HFF-Myc (cell line): ENCODE measurements around the gene ARHGEF40.

Source experiments
- DNase-seq: peaks from one replicate; pipeline ENCODE4 v3.0.0-alpha.2; 2011; ENCODE audit warnings: low read depth; ENCODE audit errors: extremely low read depth
- H3K4me3 ChIP-seq: replicated peaks from 2 replicates; pipeline ENCODE4 v1.5.1; 2011; ENCODE audit warnings: low read depth, mild to moderate bottlenecking, control low read depth, low read length
- TF ChIP-seq, protein P1 (sequence below): IDR thresholded peaks from 2 replicates; pipeline ENCODE4 v1.5.1; 2012; ENCODE audit warnings: mild to moderate bottlenecking, low read depth, low read length, control low read depth; ENCODE audit errors: missing control alignments

The ARHGEF40 gene

DNA sequence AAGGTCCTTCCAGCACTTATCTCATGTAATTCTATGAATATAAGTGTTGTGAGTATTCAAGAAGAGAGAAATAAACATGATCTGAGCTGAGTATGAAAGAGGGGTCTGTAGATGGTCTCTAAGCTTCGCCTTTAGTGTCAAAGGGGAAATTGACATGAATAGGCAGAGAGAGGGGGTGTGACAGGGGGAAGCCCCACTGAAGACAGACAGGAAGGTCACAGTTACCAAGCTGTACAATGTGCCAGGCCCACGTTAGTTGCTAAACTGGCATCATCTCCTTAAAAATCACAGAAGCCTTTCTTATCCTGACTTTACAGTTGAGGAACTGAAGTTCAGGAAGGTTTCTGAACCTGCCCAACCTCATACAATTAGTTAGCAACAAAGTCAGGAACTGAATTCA, 7.6 kb downstream of the ARHGEF40 start:
- TF ChIP-seq, protein P1, sequence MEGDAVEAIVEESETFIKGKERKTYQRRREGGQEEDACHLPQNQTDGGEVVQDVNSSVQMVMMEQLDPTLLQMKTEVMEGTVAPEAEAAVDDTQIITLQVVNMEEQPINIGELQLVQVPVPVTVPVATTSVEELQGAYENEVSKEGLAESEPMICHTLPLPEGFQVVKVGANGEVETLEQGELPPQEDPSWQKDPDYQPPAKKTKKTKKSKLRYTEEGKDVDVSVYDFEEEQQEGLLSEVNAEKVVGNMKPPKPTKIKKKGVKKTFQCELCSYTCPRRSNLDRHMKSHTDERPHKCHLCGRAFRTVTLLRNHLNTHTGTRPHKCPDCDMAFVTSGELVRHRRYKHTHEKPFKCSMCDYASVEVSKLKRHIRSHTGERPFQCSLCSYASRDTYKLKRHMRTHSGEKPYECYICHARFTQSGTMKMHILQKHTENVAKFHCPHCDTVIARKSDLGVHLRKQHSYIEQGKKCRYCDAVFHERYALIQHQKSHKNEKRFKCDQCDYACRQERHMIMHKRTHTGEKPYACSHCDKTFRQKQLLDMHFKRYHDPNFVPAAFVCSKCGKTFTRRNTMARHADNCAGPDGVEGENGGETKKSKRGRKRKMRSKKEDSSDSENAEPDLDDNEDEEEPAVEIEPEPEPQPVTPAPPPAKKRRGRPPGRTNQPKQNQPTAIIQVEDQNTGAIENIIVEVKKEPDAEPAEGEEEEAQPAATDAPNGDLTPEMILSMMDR = no peak
- H3K4me3 ChIP-seq = no peak overlapping the region
- no peak for DNase-seq

DNA sequence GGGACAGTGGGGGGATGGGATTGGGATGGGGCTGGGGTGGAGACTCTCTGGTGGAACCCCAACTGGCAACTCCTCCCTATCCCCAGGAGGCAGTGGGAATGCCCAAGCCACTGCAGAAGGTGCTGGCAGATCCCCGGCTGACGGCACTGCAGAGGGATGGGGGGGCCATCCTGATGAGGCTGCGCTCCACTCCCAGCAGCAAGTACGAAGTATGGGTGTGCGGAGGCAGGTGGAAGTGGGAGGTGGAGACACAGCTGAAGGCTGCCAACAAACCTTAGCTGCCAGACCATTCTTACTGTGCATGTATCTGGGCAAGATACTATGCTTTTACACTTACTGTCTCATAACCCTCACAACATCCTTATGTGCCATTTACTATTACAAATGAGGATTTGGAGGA, 8.2 kb downstream of the ARHGEF40 start:
- TF ChIP-seq, protein P1 = no peak
- no peak overlapping the region for H3K4me3 ChIP-seq
- DNase-seq = no peak

DNA sequence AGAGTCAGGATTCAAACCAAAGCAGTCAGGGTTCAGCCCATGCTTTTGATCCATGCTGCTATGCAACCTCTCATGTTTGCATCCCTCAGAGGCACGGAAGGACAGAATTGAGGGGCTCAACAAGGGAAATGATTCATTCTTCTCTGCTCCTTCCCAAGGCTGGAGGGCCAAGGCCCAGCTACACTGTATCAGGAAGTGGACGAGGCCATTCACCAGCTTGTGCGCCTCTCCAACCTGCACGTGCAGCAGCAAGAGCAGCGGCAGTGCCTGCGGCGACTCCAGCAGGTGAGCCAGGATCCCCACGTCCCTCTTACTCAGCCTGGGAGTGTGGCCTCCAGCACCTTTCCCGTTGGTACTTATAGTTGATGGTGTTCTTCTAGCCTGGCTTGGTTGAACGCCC, 8.6 kb downstream of the ARHGEF40 start:
- TF ChIP-seq, protein P1 = no peak
- H3K4me3 ChIP-seq = no peak overlapping the region
- DNase-seq = no peak

DNA sequence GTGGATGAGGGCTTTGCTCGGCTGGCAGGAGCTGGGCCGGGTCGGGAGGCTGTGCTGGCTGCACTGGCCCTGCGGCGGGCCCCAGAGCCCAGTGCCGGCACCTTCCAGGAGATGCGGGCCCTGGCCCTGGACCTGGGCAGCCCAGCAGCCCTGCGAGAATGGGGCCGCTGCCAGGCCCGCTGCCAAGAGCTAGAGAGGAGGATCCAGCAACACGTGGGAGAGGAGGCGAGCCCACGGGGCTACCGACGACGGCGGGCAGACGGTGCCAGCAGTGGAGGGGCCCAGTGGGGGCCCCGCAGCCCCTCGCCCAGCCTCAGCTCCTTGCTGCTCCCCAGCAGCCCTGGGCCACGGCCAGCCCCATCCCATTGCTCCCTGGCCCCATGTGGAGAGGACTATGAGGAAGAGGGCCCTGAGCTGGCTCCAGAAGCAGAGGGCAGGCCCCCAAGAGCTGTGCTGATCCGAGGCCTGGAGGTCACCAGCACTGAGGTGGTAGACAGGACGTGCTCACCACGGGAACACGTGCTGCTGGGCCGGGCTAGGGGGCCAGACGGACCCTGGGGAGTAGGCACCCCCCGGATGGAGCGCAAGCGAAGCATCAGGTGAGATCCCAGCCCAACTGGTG, 11.5 kb downstream of the ARHGEF40 start:
- no peak overlapping the region for H3K4me3 ChIP-seq
- DNase-seq = no peak
- TF ChIP-seq, protein P1 = no peak

DNA sequence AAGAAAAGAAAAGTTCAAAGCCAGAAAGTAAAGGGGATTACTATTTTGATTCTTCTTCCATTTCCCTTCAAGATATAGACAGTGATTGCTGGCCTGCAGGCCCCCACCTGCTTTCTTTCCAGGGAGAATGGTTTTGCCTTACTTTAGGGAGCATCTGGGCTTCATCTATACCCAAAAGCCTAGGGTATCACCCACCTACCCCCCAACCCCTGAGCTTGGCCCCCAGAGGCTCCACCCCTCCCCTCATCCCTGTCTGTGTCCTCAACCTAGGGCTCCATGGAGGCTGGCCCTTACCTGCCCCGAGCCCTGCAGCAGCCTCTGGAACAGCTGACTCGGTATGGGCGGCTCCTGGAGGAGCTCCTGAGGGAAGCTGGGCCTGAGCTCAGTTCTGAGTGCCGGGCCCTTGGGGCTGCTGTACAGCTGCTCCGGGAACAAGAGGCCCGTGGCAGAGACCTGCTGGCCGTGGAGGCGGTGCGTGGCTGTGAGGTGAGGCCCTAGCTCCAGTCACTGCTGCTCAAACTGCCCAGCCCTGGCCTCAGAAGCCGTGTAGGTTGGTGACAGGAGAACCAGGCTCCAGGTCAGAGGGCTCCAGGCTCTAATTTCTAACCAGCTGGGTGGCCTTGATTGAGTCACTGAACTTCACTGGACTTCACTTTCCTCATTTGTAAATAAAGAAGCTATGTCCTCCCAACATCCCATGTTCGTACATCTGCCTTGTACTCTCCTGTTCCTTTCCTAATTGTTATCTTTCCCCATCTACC, 13.6 kb downstream of the ARHGEF40 start:
- H3K4me3 ChIP-seq = no peak overlapping the region
- DNase-seq = no peak
- TF ChIP-seq, protein P1 = no peak

DNA sequence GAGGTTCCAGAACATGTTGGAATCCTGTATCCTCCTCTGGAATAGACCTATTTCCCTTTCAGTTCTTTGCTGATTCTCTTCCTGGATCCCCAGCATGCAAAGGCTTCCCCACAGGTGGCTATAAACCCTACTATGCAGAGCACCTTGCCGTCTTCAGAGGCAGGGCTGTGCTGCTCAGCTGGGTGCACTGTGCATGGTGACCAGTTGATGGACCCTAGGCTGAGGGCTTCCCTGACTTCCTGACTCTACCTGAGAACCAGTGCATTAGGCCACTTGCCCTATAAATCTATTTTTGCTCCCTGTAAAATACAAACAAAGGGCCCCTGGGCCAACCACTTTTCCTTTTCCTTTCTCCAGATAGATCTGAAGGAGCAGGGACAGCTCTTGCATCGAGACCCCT, 14.3 kb downstream of the ARHGEF40 start:
- TF ChIP-seq, protein P1 = no peak
- DNase-seq = no peak

More for the DNA sequence above, 14.3 kb downstream of the ARHGEF40 start:
- H3K4me3 ChIP-seq = no peak overlapping the region
